Activated CD4-positive, CD25-positive, alpha-beta regulatory T cell treated with anti-CD3 and anti-CD28 coated beads, Interleukin-2, amount 50 U/mL, for 72 hours (primary cell): ENCODE measurements around the gene PEX5L.
"Not testable (repeated sequence)": the region's sequence is repeated elsewhere in the genome, so short reads cannot be mapped to it uniquely, and the experiment has no call there.

Experiments
- DNase-seq: peaks from one replicate; pipeline ENCODE4 v3.0.0; 2021

Gene PEX5L

DNA sequence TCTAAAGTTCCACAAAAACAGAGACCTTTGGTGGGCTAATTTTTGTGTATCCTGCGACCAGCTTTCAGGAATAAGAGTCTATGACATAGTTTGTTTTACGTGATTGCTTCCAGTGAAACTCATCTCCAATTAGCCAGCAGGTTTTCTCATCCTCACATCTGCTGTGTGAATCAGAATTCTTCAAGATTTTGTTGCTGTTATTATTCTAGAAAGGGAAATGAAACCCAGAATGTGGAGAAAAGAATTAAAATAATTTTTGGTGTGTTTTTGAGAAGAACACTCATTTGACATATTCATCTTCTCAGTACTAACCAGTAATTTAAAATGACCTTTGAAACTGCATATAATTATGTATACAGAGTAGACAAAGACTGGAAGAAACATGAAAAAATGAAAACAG is 208.0 kb downstream of the PEX5L start:
- no peak for DNase-seq

DNA sequence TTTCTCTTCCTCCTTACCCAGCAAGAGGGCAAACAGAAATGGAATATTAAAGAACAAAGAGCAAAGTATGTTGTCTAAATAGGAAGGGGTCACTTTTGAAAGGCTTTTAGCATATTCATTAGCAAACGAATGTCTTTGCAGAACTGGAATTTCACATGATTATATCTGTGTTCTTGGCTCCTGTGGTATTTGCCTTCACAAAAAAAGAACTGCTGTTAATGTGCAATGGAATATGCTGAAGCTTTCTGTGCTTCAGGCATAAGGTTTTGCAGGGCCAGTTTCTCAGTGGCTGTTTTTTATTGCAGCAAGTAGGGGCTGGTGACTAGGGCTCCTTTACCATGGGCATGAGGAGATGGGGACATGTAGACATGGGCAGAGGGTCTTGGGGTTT is 210.5 kb downstream of the PEX5L start:
- no peak for DNase-seq

DNA sequence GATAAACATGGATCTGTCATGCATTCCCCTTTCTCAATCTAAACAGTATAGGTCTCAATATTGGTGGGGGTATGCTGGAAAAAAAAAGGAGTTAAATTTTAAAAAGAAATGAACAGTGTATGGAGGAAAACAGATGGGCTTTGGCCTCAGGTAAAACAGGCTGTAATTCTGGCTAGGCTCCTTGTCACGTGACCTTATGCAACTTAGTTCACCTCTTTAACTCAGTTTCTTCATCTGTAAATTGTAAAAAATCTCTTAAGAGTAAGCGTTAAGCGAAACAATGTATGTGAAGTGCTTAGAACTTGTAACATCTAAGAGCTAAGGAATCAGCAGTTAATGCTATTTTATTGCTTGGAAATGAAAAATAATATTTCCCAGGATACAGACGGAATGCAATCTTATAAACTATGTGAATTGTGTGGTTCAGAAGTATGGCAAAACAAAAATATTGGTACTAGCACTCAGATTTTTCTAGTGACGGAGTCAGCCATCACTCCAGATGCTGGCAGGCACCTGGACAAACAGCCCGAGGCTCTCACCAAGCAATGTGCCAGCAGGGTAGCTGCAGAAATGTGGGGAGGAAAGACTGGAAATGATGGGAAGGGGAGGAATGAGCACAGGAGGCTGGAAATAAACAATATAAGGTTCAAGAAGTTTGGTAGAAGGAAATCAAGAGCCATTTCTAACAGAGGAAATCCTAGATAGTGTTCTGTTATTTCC is 211.1 kb downstream of the PEX5L start:
- no peak for DNase-seq

DNA sequence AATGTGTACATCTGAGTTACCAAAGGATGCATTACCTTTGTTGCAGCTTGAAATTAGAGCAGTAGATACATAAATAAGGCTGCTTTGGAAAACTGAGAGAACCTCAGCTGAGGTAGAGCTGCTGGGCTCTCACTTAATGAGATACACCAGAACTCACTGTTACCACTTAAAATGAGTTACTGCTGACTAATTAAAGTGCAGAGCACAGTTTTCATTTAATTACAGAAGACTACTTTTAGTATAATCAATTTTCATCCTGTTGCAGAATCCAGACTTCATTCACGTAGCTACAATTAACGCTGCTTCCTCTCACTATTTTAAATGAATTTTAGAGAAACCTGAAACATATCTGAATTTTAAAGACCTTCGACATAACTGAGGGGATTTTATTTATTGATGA is 214.4 kb downstream of the PEX5L start:
- no peak for DNase-seq

DNA sequence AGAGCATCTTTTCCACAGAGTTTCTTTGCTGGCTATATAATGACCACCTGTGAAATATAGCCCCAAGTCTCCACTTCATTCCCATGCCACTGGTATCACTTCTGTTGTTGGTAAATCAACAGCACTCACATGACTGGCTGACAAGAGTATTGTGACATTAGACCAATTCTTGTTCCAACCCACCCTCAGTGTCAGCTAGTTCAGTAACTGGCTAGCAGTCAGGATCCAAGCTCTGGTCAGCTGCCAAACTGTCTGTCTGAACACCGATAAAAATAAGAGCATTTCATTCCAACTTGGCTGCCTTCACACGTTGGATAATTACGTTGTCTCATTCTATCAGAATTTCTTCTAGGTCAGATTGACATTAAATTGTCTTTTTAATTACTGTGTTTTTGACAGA is 217.4 kb downstream of the PEX5L start:
- no peak for DNase-seq

DNA sequence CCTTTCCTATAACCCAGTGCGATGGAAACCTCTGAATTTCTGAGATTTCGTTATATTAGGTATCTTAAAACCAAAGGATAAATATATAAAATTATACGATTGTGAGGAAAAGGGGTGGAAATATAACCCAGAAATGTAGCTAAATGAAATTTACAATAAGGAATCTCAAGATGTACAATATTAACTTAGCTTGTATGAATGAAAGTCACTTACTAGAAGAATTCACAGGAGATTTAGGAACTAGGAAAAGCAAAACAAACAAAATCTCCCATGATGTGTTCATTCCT is 224.7 kb downstream of the PEX5L start:
- no peak for DNase-seq

DNA sequence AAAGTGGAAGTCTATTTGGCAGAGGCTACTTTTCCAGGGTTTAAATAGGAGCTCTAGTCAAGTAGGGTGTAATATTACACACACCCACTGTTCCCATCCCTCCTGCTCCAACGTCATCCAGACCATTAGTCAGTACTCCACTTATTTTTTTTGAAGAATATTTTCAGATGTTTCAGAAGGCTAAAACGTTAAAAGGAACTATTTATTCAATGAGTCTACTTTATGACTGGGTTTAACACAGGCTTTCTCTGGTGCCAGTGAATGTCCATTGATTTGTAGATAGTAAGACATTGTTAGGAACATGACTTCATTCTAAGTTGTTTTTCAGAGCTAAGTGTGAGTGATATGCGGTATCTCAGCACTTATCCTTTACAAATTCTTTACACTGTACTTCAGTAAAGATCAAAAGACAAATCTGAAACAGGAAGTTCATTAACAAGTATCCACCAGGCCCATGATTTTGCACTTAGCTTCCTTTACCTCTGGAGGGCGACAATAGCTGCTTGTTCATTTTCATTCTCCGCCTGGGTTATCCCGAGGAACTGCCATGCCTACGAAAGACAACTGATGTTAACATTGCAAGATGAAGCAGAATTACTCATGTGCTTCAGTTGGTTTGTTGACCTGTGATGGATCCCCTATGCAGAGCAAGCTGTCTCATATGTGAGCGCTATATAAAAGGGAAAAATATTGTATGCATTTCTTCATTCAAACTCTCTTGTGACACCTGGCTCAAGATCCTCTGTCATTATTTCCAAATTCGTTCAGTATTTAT is 225.2 kb downstream of the PEX5L start:
- no peak for DNase-seq

DNA sequence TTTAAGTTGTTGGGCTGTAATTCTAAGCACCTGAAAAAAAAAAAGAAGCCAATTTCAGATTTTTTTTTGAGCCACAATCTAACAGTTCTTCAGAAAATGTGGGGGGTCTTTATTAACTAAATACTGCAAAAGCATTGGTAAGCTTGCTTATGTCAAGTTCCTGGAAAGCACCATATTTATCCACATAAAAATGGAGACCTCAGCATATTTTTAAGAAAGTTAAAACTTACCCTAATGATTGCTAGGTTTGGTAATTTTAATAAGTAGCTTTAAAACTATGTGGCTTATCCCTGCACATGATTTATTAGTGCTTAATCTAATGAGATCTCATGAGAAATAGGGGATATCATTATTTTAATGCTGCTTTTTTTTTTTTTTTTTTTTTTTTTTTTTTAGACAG is 227.1 kb downstream of the PEX5L start:
- DNase-seq = no peak

DNA sequence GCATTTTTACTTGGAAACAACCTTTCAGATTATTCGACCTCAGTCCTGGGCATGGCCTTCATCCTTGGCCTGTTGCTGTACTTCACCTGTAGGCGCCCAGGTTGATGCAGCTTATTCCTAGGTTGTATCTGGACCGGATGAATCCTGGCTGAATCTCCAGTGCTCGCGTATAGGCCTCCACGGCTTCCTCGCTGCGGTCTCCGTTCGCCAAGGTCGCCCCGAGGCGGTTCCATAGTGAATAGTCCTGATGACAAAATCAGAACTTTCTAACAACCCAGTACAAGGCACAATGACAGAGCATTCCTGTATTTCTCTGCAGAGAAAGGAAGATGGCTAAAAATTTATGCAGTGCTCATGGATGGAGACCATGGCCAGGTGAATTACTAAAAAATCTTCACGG is 229.1 kb downstream of the PEX5L start:
- DNase-seq = no peak

DNA sequence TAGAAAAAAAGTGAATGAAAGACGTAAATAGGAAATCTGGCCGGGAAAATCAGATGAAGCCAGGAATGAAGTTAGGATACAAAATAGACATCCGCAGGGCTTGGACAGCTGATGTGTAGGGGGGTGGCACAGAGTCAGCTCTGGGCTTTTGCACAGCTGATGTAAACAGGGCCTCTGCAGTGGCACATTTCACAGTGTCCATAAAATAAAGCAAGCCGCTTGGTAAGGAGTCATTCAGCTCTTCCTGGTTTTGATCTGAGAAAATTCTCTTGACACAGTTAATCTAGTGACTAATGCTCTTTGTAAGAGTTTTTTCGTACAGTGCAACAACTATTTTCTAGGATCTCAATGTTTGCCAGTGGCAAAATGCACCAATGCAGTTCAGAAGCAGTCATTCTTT is 230.6 kb downstream of the PEX5L start:
- DNase-seq = no peak

DNA sequence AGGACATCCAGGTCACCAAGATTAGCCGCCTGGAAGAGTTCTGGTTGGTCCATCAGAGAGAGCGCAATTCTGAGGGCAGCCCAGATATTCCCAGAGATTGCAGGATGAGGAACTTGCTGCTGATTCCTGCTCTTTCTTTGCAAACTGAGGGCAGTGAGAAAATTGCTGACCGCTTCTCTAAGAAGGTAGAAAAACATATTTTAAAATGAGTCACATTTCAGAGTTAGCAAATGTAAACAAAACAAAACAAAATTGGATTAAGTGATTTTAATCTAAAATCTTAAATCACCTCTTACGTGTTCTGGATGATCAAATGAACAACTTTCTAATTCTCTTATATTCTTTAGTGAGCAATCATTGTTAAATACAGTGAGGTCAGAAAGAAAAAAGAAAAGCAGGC is 234.9 kb downstream of the PEX5L start:
- DNase-seq = no peak

DNA sequence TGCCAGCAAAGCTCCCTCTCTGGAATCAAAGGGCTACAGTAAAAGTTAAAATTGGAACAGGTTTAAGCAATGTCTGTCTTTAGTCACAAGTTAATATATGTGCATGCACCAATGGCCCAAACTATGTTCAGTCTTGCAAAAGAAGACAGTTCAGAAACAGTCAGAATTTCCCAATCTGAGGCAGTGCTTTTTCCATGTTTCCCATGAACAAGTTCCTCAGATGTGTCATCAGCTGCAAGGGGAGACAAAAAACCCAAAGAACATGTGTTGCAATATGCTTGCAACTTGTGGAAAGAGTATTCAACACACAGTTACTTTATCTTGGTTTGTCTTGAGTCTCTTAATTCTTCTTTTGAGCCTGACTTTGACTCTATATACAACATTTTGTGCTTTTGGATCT is 235.5 kb downstream of the PEX5L start:
- no peak for DNase-seq

DNA sequence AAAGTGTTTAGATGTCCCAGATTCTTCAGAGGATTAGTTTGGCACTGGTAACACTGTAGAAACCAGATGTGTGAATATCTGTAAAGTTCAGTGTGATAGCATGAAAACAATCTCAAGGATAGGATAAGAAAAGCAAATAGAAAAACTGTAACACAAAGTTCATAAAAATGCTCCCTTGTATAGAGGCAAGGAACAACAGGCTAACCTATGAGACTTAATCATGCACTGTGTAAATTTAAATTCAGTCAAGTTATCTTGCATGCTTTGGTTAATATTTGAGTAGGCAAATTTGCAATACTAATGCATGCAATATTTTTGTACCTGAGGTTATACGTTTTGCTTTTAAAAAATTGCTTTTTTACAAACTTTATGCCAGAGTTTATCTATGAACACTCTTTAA is 239.5 kb downstream of the PEX5L start:
- DNase-seq = no peak

DNA sequence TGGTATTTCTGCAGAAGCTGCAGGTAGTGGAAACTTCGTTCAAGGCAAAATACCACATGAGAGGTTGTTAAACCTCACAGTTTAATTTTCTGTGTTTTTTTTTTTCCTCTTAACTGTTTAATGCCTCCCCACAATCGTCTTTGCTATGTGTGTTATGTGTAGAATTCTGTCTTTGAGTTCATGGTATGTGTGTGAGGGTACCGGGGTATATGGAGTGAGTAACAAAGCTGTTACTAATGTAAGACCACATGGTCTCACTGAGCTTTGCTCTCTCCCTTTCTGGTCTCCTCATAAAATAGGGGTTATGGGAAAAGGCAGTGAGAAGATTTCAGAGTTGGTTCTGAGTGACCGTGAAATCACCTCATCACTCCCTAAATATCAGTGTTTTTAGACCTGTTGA is 240.3 kb downstream of the PEX5L start:
- no peak for DNase-seq

DNA sequence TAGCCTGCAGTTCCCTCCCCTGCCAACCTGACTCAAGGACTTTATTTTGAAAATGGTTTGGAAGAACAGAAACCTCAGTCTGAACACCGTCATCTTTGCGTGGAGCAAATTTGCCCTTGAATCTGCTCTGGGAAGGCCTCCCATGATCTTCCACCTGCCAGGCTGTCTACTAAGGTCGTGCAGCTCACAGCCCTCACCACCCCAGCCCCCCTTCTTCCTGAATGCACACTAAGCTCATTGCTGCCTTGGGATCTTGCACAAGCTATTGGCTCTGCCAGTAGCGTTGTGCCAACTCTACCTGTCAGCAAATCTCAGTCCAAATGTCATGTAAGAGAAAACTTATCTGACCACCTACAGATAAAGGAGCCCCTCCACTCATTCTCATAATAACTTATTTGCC is 242.4 kb downstream of the PEX5L start:
- DNase-seq = no peak

DNA sequence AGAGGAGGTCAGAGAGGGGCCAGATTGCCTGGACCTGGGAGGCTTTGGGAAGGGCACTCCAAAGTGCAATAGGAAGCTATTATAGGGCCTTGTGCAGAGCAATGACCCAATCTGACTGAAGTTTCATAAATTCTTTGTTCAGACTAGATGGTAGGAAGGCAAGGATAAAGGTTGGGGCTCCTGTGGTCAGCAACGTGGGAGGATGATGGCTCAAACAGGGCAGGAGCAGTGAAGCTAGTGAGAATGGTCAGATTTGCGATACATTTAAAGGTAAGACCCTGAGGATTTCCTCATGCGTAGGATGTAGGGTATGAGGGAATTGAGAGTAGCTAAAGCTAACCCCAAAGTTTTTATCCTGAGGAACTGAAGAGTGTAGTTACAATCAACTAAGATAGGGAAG is 244.9 kb downstream of the PEX5L start:
- DNase-seq = no peak

DNA sequence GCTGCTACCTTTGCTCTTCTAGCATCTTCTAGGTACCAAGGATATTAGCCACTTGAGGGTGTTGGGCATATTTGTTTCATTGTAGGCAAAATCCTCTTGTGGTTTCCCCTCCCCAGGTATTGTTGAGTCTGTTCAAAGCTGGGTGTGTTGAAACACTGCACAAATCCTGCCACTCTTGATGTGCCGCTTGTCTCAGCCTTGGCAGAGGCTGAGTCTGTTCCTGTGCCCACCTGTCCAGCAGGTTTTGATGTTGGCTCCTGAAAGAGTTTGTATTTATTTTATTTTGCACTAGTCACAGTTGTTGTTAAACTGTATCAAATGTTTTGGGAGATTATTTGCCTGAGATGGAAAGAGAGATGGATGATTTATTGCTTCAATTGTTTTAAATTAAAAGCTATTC is 247.7 kb downstream of the PEX5L start:
- no peak for DNase-seq

DNA sequence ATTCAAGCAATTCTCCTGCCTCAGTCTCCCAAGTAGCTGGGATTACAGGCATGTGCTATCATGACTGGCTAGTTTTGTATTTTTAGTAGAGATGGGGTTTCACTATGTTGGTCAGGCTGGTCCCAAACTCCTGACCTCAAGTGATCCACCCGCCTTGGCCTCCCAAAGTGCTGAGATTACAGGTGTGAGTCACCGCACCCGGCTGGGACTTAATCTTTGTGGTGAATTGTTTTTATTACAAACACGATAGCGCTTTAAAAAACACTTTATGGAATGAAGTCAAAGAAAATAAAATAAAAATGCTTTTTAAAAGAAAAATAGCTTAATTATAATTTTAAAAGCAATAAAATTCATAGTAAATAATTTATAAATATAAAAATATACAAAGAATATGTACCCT is 253.9 kb downstream of the PEX5L start:
- DNase-seq = not testable (repeated sequence)

DNA sequence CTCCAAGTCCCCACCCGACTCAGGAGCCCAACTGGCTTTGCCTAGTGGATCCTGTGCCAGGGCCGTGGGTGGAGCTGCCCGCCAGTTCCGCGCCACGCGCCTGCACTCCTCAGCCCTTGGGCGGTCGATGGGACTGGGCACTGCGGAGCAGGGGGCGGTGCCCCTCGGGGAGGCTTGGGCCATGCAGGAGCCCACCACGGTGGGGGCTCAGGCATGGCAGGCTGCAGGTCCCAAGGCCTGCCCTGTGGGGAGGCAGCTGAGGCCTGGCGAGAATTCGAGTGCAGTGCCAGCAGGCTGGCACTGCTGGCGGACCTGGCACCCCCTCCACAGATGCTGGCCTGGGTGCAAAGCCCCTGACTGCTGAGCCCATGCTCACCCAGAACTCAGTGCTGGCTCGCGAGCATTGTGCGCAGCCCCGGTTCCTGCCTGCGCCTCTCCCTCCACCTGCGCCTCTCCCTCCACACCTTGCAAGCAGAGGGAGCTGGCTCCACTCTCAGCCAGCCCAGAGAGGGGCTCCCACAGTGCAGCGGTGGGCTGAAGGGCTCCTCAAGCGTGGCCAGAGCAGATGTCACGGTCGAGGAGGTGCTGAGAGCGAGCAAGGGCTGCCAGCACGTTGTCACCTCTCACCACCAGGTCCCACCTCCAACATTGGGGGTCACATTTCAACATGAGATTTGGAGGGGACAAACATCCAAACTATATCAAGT is 261.2 kb downstream of the PEX5L start:
- DNase-seq = no peak

DNA sequence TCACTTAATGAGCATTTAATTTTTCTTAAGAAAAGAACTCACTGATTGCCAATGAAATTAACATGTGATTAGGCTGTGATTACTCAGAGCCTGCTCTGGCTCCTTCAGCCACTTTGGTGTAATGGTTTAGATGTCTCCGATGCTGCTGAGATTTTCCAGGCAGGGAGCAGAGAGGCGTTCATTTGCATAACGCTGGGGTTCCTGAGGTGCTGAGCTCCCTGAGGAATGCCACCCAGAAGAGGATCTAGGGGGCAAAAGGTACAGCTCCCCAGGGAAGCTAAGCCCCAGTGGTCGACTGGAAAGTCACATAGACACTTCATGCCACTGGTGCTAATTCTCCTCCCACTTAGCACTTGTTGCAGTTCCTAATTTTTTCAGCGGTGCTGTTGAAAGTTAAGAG is 264.4 kb downstream of the PEX5L start:
- no peak for DNase-seq

DNA sequence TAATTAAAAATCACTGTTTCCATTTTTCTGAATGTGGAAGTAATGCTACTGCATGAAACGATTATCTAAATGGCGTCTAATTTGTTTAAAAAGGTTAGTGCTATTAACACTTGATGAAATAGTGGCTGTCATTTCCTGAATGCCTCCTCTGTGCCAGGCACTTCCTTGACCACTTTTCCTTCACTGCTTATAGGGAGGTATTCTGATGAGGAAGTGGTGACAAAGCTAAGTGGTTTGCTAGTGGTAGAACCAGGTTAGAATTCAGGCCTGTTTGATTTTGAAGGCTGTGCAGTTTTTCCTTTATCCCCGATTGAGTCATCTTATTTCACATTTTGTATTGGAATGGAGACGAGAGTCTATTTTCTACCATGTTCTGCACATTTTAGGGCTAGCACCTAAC is 264.9 kb downstream of the PEX5L start:
- no peak for DNase-seq

DNA sequence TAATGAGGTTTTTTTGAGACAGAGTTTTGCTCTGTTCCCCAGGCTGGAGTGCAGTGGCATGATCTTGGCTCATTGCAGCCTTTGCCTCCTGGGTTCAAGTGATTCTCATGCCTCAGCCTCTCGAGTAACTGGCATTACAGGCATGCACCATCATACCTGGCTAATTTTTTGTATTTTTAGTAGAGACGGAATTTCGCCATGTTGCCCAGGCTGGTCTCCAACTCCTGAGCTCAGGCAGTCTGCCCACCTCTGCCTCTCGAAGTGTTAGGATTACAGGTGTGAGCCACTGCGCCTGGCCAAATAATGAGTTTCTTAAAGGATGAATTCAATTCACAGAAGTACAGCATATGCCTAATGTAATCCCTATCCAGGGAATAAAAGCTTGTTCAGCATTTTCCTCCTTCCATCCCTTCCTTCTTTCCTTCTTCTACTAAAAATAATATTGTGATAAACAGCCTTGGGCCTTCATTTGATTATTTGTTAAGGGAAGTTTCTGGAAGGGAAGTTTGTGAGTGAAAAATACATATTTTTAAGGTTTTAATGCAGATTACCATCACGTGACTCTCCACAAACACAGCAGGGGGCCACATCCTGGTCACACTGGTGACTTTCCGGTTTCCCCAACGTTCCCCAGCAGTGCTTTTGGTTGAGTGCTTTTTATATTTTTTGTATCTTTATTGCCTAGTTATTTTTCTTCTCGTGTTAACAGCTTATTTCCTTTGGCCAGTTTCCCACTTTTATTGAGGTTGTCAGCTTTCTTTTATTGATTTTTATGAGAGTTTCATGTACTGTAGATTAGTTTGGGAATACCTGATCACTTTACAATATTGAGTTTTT is 267.1 kb downstream of the PEX5L start:
- no peak for DNase-seq

DNA sequence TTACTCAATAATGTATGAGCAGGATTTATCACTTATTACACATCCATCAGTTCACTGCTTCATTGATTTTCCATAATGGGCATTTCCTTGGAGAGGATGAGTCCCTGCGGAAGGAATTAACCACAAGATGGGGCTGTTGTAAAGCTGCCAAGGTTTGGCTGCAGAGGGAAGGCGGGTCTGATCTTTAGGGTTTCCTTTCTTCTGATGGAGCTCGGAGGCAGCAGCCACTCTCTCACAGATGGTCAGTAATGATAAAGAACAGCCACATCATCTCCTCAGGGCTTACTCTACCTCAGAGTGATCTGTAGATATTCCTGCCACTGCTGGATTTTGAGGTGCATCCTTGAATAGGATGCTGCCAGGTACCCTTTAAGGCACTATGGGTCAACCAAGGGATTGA is 268.7 kb downstream of the PEX5L start:
- no peak for DNase-seq
